Esophagus muscularis mucosa (tissue), 4 donors: ENCODE data around the gene SLC12A7. TPM values are rescaled to one million over a fixed set of nuclear protein-coding genes. Genes with fewer than 3 reads are reported as not detected.

Experiments used
- DNase-seq: peaks from one replicate; pipeline ENCODE4 v3.0.0-alpha.2; 2017; ENCODE audit errors: extremely low spot score
- H3K27ac ChIP-seq, 4 donors: fragments of 200-600 bp; sonication (generic); replicated peaks in 1 of 4; 1 replicate in 3 of 4; 2 replicates in 1 of 4; pipeline ENCODE4 v1.5.1; 2016 to 2019; ENCODE audit warnings: mild to moderate bottlenecking in 1 of 4
- H3K27me3 ChIP-seq, 4 donors: fragments of 200-600 bp; sonication (generic); one replicate each; pipeline versions ENCODE4 v1.5.1 to v1.6.0; 2016 to 2019
- H3K36me3 ChIP-seq, 4 donors: fragments of 200-600 bp; sonication (generic); one replicate each; pipeline ENCODE4 v1.5.1; 2016 to 2019
- H3K4me1 ChIP-seq, 4 donors: fragments of 200-600 bp; sonication (generic); one replicate each; pipeline ENCODE4 v1.5.1; 2016 to 2019
- H3K4me3 ChIP-seq, 4 donors: fragments of 200-600 bp; sonication (generic); 1 replicate in 2 of 4; 2 replicates in 2 of 4; pipeline ENCODE4 v1.5.1; 2016 to 2019; ENCODE audit warnings: mild to moderate bottlenecking in 4 of 4, moderate library complexity in 1 of 4
- H3K9me3 ChIP-seq, 4 donors: fragments of 200-600 bp; sonication (generic); 1 replicate in 3 of 4; 2 replicates in 1 of 4; pipeline ENCODE4 v1.5.1; 2016 to 2019
- EP300 ChIP-seq: sonication (generic); formaldehyde crosslinking; IDR thresholded peaks from one replicate; pipeline ENCODE4 v1.6.1; 2017; ENCODE audit warnings: antibody characterized with exemption
- POLR2A ChIP-seq: fragments of 450-650 bp; IDR thresholded peaks from one replicate; pipeline ENCODE4 v1.6.1; 2017; ENCODE audit warnings: antibody characterized with exemption, moderate library complexity, mild to moderate bottlenecking, low read depth
- POLR2AphosphoS5 ChIP-seq, 2 donors: sonication (generic); formaldehyde crosslinking; IDR thresholded peaks; one replicate each; pipeline ENCODE4 v1.6.1; 2017; ENCODE audit warnings: antibody characterized with exemption in 2 of 2
- WGBS: methylation state at CpG from one replicate; pipeline ENCODE4 v1.1.5; 2018; 5-methylcytosine and 5-hydroxymethylcytosine counted together
- intact Hi-C: fragments of 100-400 bp; cut with DNase I; formaldehyde crosslinking; loops from one replicate; pipeline ENCODE4 v1.15.1; 2023
- total RNA-seq, 4 donors: library from RNA; depleted of rRNA; stranded (reverse); fragments of >200 nt; gene quantifications; one replicate each; pipeline versions ENCODE4 v1.1.0 to v1.2.1, GENCODE V29; 2016
- TF ChIP-seq, protein P1 (sequence below), 3 experiments: fragments of 200-600 bp in 2 of 3; fragments of 450-650 bp in 1 of 3; sonication (generic) in 2 of 3; IDR thresholded peaks; one replicate each; pipeline ENCODE4 v1.5.1; 2017 to 2019; ENCODE audit warnings: antibody characterized with exemption in 3 of 3, mild to moderate bottlenecking in 2 of 3, moderate library complexity in 1 of 3

SLC12A7 gene
- total RNA-seq, 4 donors from 2014 or later, result 21.6 to 35.8 (median 25.4) TPM

GRCh38 chr5:1032011-1032410 is 79.9 kb downstream of the SLC12A7 start:
- intact Hi-C loops, result no loop called here
- H3K4me1 ChIP-seq, result no peaks in the 10 kb centered on the region
- H3K9me3 ChIP-seq, result no peaks in the 10 kb centered on the region
- H3K27ac ChIP-seq, result no peak overlapping the region
- TF ChIP-seq POLR2AphosphoS5 (IDR thresholded peaks at IDR 0.05), result no peak
- TF ChIP-seq POLR2A, result no peak
- TF ChIP-seq, protein P1, sequence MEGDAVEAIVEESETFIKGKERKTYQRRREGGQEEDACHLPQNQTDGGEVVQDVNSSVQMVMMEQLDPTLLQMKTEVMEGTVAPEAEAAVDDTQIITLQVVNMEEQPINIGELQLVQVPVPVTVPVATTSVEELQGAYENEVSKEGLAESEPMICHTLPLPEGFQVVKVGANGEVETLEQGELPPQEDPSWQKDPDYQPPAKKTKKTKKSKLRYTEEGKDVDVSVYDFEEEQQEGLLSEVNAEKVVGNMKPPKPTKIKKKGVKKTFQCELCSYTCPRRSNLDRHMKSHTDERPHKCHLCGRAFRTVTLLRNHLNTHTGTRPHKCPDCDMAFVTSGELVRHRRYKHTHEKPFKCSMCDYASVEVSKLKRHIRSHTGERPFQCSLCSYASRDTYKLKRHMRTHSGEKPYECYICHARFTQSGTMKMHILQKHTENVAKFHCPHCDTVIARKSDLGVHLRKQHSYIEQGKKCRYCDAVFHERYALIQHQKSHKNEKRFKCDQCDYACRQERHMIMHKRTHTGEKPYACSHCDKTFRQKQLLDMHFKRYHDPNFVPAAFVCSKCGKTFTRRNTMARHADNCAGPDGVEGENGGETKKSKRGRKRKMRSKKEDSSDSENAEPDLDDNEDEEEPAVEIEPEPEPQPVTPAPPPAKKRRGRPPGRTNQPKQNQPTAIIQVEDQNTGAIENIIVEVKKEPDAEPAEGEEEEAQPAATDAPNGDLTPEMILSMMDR (IDR thresholded peaks at IDR 0.05), result no peak
- TF ChIP-seq EP300, result no peak
- DNase-seq, result no peak
- no peak overlapping the region for H3K4me3 ChIP-seq
- 86% methylated on average over 16 of the region's 16 CpGs for WGBS
- no peaks in the 10 kb centered on the region for H3K36me3 ChIP-seq
- H3K27me3 ChIP-seq, result peaks cover 0 to 48% (median 2%) of the 10 kb centered on the region in 4 donors

GRCh38 chr5:1031306-1031959 is 80.4 kb downstream of the SLC12A7 start:
- no peaks in the 10 kb centered on the region for H3K9me3 ChIP-seq
- DNase-seq, result no peak
- 92% methylated on average over 10 of the region's 19 CpGs for WGBS

DNA sequence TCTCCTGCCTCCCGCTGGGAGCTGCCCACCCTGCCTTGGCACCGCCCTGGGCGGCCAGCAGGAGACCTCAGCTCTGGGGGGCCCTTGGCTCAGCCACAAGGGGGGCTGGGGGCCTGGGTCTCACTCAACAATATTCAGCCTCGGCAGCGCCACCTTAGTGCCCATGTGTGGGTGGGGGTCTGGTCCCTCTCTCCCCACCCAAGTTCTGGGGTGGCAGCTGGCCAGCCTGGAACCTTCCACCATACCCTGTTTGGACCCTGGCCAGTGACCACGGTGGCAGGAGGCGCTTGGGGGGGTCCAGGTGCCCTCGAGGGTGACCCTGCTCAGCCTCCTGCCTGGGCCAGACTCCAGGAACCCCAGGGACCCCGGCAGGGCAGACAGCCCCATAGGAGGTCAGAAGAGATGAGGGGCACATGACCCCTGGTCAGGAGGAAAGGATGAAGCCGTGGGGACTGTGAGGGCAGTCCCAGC is 81.0 kb downstream of the SLC12A7 start:
- intact Hi-C loops, result no loop called here
- no peak for DNase-seq
- Histone ChIP-seq H3K4me3 (no peak overlapping the region), H3K27me3 (peaks cover 0 to 48% (median 2%) of the 10 kb centered on the region in 4 donors), H3K4me1 (no peaks in the 10 kb centered on the region), H3K36me3 (no peaks in the 10 kb centered on the region), H3K27ac (no peak overlapping the region), H3K9me3 (no peaks in the 10 kb centered on the region)
- TF ChIP-seq POLR2A, result no peak
- 47% methylated on average over 3 of the region's 10 CpGs for WGBS

More at GRCh38 chr5:1031306-1031959, 80.4 kb downstream of the SLC12A7 start:
- Histone ChIP-seq H3K27me3 (peaks cover 0 to 48% (median 2%) of the 10 kb centered on the region in 4 donors), H3K36me3 (no peaks in the 10 kb centered on the region), H3K4me3 (no peak overlapping the region), H3K27ac (no peak overlapping the region), H3K4me1 (no peaks in the 10 kb centered on the region)
- intact Hi-C loops, result no loop called here
- TF ChIP-seq POLR2AphosphoS5 (IDR thresholded peaks at IDR 0.05) (no peak), POLR2A (no peak), EP300 (no peak)
- TF ChIP-seq, protein P1 (IDR thresholded peaks at IDR 0.05), result no peak

- H3K9me3 ChIP-seq, result no peaks in the 10 kb centered on the region
- H3K4me3 ChIP-seq, result no peak overlapping the region
- no peaks in the 10 kb centered on the region for H3K36me3 ChIP-seq
- peaks cover 0 to 48% (median 2%) of the 10 kb centered on the region in 4 donors for H3K27me3 ChIP-seq
- H3K4me1 ChIP-seq, result no peaks in the 10 kb centered on the region
- intact Hi-C loops, result no loop called here
- no peak for DNase-seq
- WGBS, result 70% methylated on average over 2 of the region's 10 CpGs
- no peak for TF ChIP-seq EP300
- TF ChIP-seq, protein P1 (IDR thresholded peaks at IDR 0.05), result no peak
- TF ChIP-seq POLR2A, result no peak
- no peak overlapping the region for H3K27ac ChIP-seq
Observed at GRCh38 chr5:1029945-1030625, 81.8 kb downstream of the SLC12A7 start.

DNA sequence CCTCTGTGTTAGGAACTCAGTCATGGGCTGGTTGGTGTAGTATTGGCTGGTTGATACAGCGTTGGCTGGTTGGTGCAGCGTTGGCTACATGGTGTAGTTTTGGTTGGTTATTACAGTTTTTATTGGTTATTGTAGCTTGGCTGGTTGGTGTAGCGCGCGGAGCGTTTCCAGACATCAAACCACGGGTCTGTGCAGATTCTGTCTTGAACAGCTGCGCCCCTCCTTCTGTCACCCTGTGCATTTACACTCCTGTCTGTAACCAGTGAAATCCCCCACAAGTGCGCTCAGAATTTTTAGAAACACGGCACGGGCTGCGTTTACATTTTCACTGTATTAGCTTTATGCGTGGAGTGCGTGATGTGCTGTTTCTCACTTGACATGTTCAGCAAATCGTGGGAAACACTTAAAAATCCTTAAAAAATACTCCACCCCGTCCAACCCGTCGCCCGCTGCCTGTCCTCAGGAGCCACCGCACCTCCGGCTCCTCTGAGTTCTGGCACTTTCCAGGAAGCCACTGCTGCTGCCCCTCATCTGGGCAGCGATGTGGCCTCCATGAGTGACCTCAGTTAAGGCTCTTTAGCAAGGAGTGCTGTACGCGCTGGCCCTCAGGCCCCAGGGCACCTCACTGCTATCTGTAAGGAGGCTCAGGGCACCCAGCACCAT is 82.5 kb downstream of the SLC12A7 start:
- no peak for DNase-seq
- H3K27ac ChIP-seq, result no peak overlapping the region
- H3K36me3 ChIP-seq, result no peaks in the 10 kb centered on the region
- H3K27me3 ChIP-seq, result peaks cover 0 to 48% (median 2%) of the 10 kb centered on the region in 4 donors
- 84% methylated on average over 24 of the region's 24 CpGs for WGBS
- H3K4me1 ChIP-seq, result no peaks in the 10 kb centered on the region
- intact Hi-C loops, result no loop called here
- H3K9me3 ChIP-seq, result no peaks in the 10 kb centered on the region
- no peak overlapping the region for H3K4me3 ChIP-seq
- TF ChIP-seq EP300 (no peak), POLR2AphosphoS5 (IDR thresholded peaks at IDR 0.05) (no peak), POLR2A (no peak)
- TF ChIP-seq, protein P1 (IDR thresholded peaks at IDR 0.05), result no peak
